ENCODE data around the gene DHX35.

Gene DHX35

DNA sequence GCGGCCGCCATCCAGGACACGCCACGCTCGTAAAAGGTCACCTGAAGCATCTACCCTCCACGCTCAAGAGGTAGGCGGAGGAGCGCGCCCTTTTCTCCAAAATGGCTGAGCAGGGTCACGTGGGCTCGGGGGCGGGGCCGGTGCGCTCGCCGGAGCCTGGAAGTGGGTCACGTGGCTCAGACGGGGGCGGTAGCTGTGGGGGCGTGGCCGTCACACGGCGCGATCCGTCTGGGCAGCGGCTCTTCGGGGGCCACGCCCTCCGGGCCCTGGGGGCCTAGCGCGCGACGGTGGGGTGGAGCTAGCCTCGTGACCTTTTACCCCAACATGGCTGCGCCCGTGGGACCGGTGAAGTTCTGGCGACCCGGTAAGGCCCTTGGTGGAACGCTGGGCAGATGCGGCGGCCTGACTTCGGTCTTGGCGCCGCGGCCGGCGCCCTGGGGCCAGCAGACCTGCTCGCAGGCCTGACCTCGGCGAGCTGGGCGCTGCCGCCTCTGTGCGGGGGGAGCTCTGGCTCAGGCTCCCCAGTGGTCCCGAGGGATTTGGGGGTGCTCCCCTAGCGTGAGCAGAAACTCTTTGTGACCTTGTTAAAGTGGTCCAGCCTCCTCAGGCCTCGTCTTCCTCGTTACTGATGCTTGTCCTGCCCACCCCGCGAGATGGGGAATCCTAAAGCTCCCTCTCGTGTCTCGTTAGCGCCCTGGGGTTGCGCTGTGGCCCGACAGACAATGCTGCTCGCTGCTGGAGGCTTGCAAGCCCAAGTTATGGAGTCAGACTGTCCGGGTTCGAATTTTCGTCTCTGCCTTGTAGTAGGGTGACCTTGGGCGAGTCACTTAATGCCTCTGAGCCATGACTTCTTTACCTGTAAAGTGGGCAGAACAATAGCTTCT is at the start of gene DHX35:
TSS of gene DHX35 (plus strand) at position 301 of the 884 bp plus-strand sequence. CDS start at position 325, 24 bp downstream.
- Histone ChIP-seq H3K4me1 (ENCODE audit: insufficient read depth, low read length) (peaks cover 35% of the 10 kb centered on the region), H3K4me3 (ENCODE audit: low read depth in 1 of 2, low read length in 2 of 2) (peak within 1 kb of the TSS; percentile 61 to 79), H2AFZ (ENCODE audit: low read depth, low read length) (peak within 1 kb of the TSS; percentile 84), H3K27me3 (ENCODE audit: insufficient read depth, low read length, poor library complexity) (no peaks in the 10 kb centered on the region), H3K4me2 (ENCODE audit: insufficient read depth, low read length) (peak within 1 kb of the TSS; percentile 72), H4K20me1 (ENCODE audit: insufficient read depth, low read length) (no peaks in the 10 kb centered on the region; the same call in 1 of the 2 replicates), H3K36me3 (ENCODE audit: insufficient read depth, low read length) (peaks cover 13% of the 10 kb centered on the region), H3K79me2 (ENCODE audit: insufficient read depth, low read length) (peaks cover 62% of the 10 kb centered on the region), H3K9ac (ENCODE audit: low read depth, low read length) (peak within 1 kb of the TSS; percentile 77), H3K9me3 (ENCODE audit: insufficient read depth, low read length, severe bottlenecking) (no peaks in the 10 kb centered on the region), H3K27ac (ENCODE audit: low read length) (peak within 1 kb of the TSS; percentile 85)
- TF ChIP-seq EZH2 (IDR thresholded peaks at IDR 0.05; ENCODE audit: borderline replicate concordance, low read depth, low read length, severe bottlenecking) (no peak), CTCF (IDR thresholded peaks at IDR 0.05; ENCODE audit: borderline replicate concordance, extremely low read depth, low read length, poor library complexity, severe bottlenecking) (peak; percentile 76)
- DNase-seq: peak; percentile 99
- ATAC-seq (ENCODE audit: insufficient read depth, low read depth): peak; percentile 94

DNA sequence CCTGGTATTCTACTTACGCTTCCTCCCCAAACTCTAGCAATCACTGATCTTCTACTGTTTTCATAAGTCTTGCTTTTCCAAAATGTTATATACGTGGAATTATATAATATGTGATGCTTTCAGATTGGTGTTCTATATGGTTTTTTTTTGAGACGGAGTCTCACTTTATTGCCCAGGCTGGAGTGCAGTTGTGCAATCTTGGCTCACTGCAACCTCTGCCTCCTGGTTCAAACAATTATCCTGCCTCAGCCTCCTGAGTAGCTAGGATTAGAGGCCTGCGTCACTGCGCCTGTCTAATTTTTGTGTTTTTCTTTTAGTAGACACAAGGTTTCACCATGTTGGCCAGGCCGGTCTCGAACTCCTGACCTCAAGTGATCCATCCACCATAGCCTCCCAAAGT is 46.8 kb upstream of the DHX35 start:
- TF ChIP-seq CTCF (IDR thresholded peaks at IDR 0.05; ENCODE audit: borderline replicate concordance, extremely low read depth, low read length, poor library complexity, severe bottlenecking) (no peak), EZH2 (IDR thresholded peaks at IDR 0.05; ENCODE audit: borderline replicate concordance, low read depth, low read length, severe bottlenecking) (no peak)
- no peak for ATAC-seq (ENCODE audit: insufficient read depth, low read depth)
- H3K36me3 ChIP-seq (ENCODE audit: insufficient read depth, low read length): no peaks in the 10 kb centered on the region

DNA sequence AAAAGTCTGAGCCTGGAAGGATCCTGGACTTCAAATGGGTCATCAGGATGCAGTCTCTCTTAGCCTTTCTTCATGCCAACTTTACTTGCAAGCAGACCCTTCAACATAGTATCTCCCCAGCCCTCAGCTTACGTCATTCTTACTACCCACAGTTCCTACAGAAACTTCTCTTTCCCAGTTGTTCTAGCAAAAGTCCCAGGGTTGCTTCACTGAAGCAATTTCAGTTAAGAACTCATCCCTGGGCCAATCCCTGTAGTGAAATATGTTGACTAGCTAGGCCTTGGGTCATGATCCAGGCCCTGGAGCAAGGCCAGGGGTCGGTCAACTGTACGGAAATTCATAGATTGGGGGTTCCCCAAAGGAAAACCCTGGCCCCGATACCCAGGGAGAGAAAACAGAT is 44.5 kb upstream of the DHX35 start:
- no peaks in the 10 kb centered on the region for H3K9me3 ChIP-seq (ENCODE audit: insufficient read depth, low read length, severe bottlenecking)
- H3K27me3 ChIP-seq (ENCODE audit: insufficient read depth, low read length, poor library complexity): no peaks in the 10 kb centered on the region
- no peak overlapping the region for H2AFZ ChIP-seq (ENCODE audit: low read depth, low read length)
- DNase-seq (no peak), ATAC-seq (ENCODE audit: insufficient read depth, low read depth) (no peak)
- no peaks in the 10 kb centered on the region for H3K79me2 ChIP-seq (ENCODE audit: insufficient read depth, low read length)
- no peak overlapping the region for H3K4me3 ChIP-seq (ENCODE audit: low read depth in 1 of 2, low read length in 2 of 2)
- TF ChIP-seq CTCF (IDR thresholded peaks at IDR 0.05; ENCODE audit: borderline replicate concordance, extremely low read depth, low read length, poor library complexity, severe bottlenecking) (no peak), EZH2 (IDR thresholded peaks at IDR 0.05; ENCODE audit: borderline replicate concordance, low read depth, low read length, severe bottlenecking) (no peak)
- H3K27ac ChIP-seq (ENCODE audit: low read length): no peak overlapping the region
- no peaks in the 10 kb centered on the region for H4K20me1 ChIP-seq (ENCODE audit: insufficient read depth, low read length)
- no peak overlapping the region; the same call in 1 of the 2 replicates for H3K4me2 ChIP-seq (ENCODE audit: insufficient read depth, low read length)
- H3K4me1 ChIP-seq (ENCODE audit: insufficient read depth, low read length): no peaks in the 10 kb centered on the region
- no peaks in the 10 kb centered on the region for H3K36me3 ChIP-seq (ENCODE audit: insufficient read depth, low read length)
- no peak overlapping the region for H3K9ac ChIP-seq (ENCODE audit: low read depth, low read length)

More for the DNA sequence above, 46.8 kb upstream of the DHX35 start:
- Histone ChIP-seq H2AFZ (ENCODE audit: low read depth, low read length) (no peak overlapping the region), H3K27me3 (ENCODE audit: insufficient read depth, low read length, poor library complexity) (no peaks in the 10 kb centered on the region), H3K4me2 (ENCODE audit: insufficient read depth, low read length) (no peak overlapping the region), H3K27ac (ENCODE audit: low read length) (no peak overlapping the region), H4K20me1 (ENCODE audit: insufficient read depth, low read length) (no peaks in the 10 kb centered on the region), H3K4me3 (ENCODE audit: low read depth in 1 of 2, low read length in 2 of 2) (no peak overlapping the region), H3K4me1 (ENCODE audit: insufficient read depth, low read length) (no peaks in the 10 kb centered on the region), H3K9me3 (ENCODE audit: insufficient read depth, low read length, severe bottlenecking) (no peaks in the 10 kb centered on the region), H3K9ac (ENCODE audit: low read depth, low read length) (no peak overlapping the region), H3K79me2 (ENCODE audit: insufficient read depth, low read length) (no peaks in the 10 kb centered on the region)
- no peak for DNase-seq

All from DND-41 (cell line).